H9 (cell line): ENCODE results near the gene ATG14. TPM values are rescaled to one million over a fixed set of nuclear protein-coding genes. Genes with fewer than 3 reads are reported as not detected.

ENCODE experiments used
- DNase-seq: peaks from one replicate; pipeline ENCODE4 v3.0.0-alpha.2; 2017
- H2AFZ ChIP-seq: one replicate; pipeline ENCODE4 v1.6.1; 2013; ENCODE audit warnings: mild to moderate bottlenecking, low read length, control low read depth, moderate library complexity
- H2AK5ac ChIP-seq: 2 replicates; pipeline ENCODE4 v1.6.1; 2013; ENCODE audit warnings: low read length, control low read depth, mixed read lengths; ENCODE audit not compliant: insufficient read length
- H2BK120ac ChIP-seq: one replicate; pipeline ENCODE4 v1.6.1; 2013; ENCODE audit warnings: low read depth, mild to moderate bottlenecking, low read length, control low read depth, inconsistent platforms; ENCODE audit not compliant: poor library complexity, severe bottlenecking
- H2BK12ac ChIP-seq: 2 replicates; pipeline ENCODE4 v1.6.1; 2013; ENCODE audit warnings: low read length, control low read depth, mixed read lengths, low read depth; ENCODE audit not compliant: insufficient read length
- H2BK15ac ChIP-seq: 2 replicates; pipeline ENCODE4 v1.6.1; 2013; ENCODE audit warnings: low read depth, low read length, control low read depth
- H2BK20ac ChIP-seq: one replicate; pipeline ENCODE4 v1.6.1; 2013; ENCODE audit warnings: low read depth, mild to moderate bottlenecking, low read length, control low read depth, inconsistent platforms; ENCODE audit not compliant: poor library complexity, severe bottlenecking
- H2BK5ac ChIP-seq: 2 replicates; pipeline ENCODE4 v1.6.1; 2013; ENCODE audit warnings: low read length, control low read depth, mixed read lengths; ENCODE audit not compliant: insufficient read length
- H3K14ac ChIP-seq: 2 replicates; pipeline ENCODE4 v1.6.1; 2013; ENCODE audit warnings: low read length, control low read depth; ENCODE audit not compliant: insufficient read depth
- H3K18ac ChIP-seq: 2 replicates; pipeline ENCODE4 v1.6.1; 2013; ENCODE audit warnings: low read depth, mild to moderate bottlenecking, mixed read lengths, low read length, control low read depth; ENCODE audit not compliant: insufficient read length
- H3K23ac ChIP-seq: 2 replicates; pipeline ENCODE4 v1.6.1; 2013; ENCODE audit warnings: low read length, control low read depth, mixed read lengths, low read depth; ENCODE audit not compliant: insufficient read length
- H3K23me2 ChIP-seq: 2 replicates; pipeline ENCODE4 v1.6.1; 2013; ENCODE audit warnings: low read depth, mild to moderate bottlenecking, mixed read lengths, low read length, control low read depth; ENCODE audit not compliant: insufficient read length, poor library complexity, severe bottlenecking
- H3K27ac ChIP-seq: 2 replicates; pipeline ENCODE4 v1.5.1; 2013; ENCODE audit warnings: low read length, control low read depth, mixed read lengths, low read depth; ENCODE audit not compliant: insufficient read length
- H3K27me3 ChIP-seq: 2 replicates; pipeline ENCODE4 v1.6.1; 2013; ENCODE audit warnings: low read length, control low read depth, inconsistent platforms; ENCODE audit not compliant: insufficient read depth
- H3K4ac ChIP-seq: 2 replicates; pipeline ENCODE4 v1.6.1; 2013; ENCODE audit warnings: low read depth, mild to moderate bottlenecking, control low read depth, inconsistent platforms, low read length, moderate library complexity
- H3K4me1 ChIP-seq: 2 replicates; pipeline ENCODE4 v1.6.1; 2013; ENCODE audit warnings: low read length, control low read depth, inconsistent platforms; ENCODE audit not compliant: insufficient read depth
- H3K4me2 ChIP-seq: 2 replicates; pipeline ENCODE4 v1.6.1; 2013; ENCODE audit warnings: low read length, control low read depth, mixed read lengths; ENCODE audit not compliant: insufficient read length, insufficient read depth
- H3K56ac ChIP-seq: 2 replicates; pipeline ENCODE4 v1.6.1; 2013; ENCODE audit warnings: low read depth, mild to moderate bottlenecking, mixed read lengths, low read length, control low read depth; ENCODE audit not compliant: insufficient read length
- H3K79me1 ChIP-seq: 2 replicates; pipeline ENCODE4 v1.6.1; 2013; ENCODE audit warnings: low read depth, mild to moderate bottlenecking, moderate library complexity, low read length, control low read depth, inconsistent platforms; ENCODE audit not compliant: insufficient read depth, poor library complexity, severe bottlenecking
- H3K79me2 ChIP-seq: 2 replicates; pipeline ENCODE4 v1.6.1; 2013; ENCODE audit warnings: low read length, control low read depth, inconsistent platforms; ENCODE audit not compliant: insufficient read depth
- H3K9ac ChIP-seq: 2 replicates; pipeline ENCODE4 v1.6.1; 2013; ENCODE audit warnings: low read length, control low read depth, mixed read lengths; ENCODE audit not compliant: insufficient read length; ENCODE audit errors: extremely low read depth
- H3K9me3 ChIP-seq: one replicate; pipeline ENCODE4 v1.6.1; 2013; ENCODE audit warnings: low read depth, low read length, inconsistent platforms; ENCODE audit not compliant: control insufficient read depth
- H3T11ph ChIP-seq: one replicate; pipeline ENCODE4 v1.6.1; 2013; ENCODE audit warnings: mild to moderate bottlenecking, low read length, control low read depth, inconsistent platforms
- H4K20me1 ChIP-seq: one replicate; pipeline ENCODE4 v1.6.1; 2013; ENCODE audit not compliant: control insufficient read depth, insufficient read length, insufficient read depth
- H4K5ac ChIP-seq: 2 replicates; pipeline ENCODE4 v1.6.1; 2013; ENCODE audit warnings: low read depth, mild to moderate bottlenecking, mixed read lengths, low read length, control low read depth; ENCODE audit not compliant: insufficient read length
- H4K8ac ChIP-seq: replicated peaks from 2 replicates; pipeline ENCODE4 v1.6.1; 2013; ENCODE audit warnings: low read length, control low read depth, mixed read lengths, low read depth; ENCODE audit not compliant: insufficient read length
- H4K91ac ChIP-seq: 2 replicates; pipeline ENCODE4 v1.6.1; 2013; ENCODE audit warnings: low read depth, mild to moderate bottlenecking, moderate library complexity, mixed read lengths, low read length, control low read depth; ENCODE audit not compliant: insufficient read length
- H3K27ac Mint-ChIP-seq, 3 experiments: 2 replicates in 2 of 3; 3 replicates in 1 of 3; pipeline ENCODE4 v1.8.0; 2020 to 2021; ENCODE audit warnings: mixed read lengths in 3 of 3, mild to moderate bottlenecking in 1 of 3, moderate library complexity in 1 of 3
- H3K27me3 Mint-ChIP-seq: 2 replicates; pipeline ENCODE4 v1.8.0; 2021; ENCODE audit warnings: low read depth, mild to moderate bottlenecking, moderate library complexity, mixed read lengths
- H3K36me3 Mint-ChIP-seq, 3 experiments: 2 replicates in 2 of 3; 3 replicates in 1 of 3; pipeline ENCODE4 v1.8.0; 2020 to 2021; ENCODE audit warnings: low read depth in 3 of 3, mixed read lengths in 3 of 3; ENCODE audit not compliant: insufficient read depth in 1 of 3
- H3K4me1 Mint-ChIP-seq, 2 experiments: 2 replicates each; pipeline ENCODE4 v1.8.0; 2020; ENCODE audit warnings: mixed read lengths in 2 of 2
- H3K4me3 Mint-ChIP-seq, 2 experiments: 2 replicates in 1 of 2; 3 replicates in 1 of 2; pipeline ENCODE4 v1.8.0; 2020 to 2021; ENCODE audit warnings: mild to moderate bottlenecking in 2 of 2, mixed read lengths in 2 of 2, moderate library complexity in 1 of 2
- H3K9me3 Mint-ChIP-seq, 2 experiments: 2 replicates in 1 of 2; 3 replicates in 1 of 2; pipeline ENCODE4 v1.8.0; 2020; ENCODE audit warnings: mild to moderate bottlenecking in 2 of 2, mixed read lengths in 2 of 2, moderate library complexity in 1 of 2
- total RNA-seq: library from RNA; stranded (reverse); gene quantifications from 2 replicates; pipeline ENCODE4 v1.2.1, GENCODE V29; 2021
- TF ChIP-seq, protein P1 (sequence below): fragments of 200-600 bp; sonication (generic); conservative IDR thresholded peaks from 3 replicates; pipeline ENCODE4 v1.8.0; 2021; ENCODE audit warnings: antibody characterized with exemption, mild to moderate bottlenecking

ATG14 gene
- total RNA-seq, 1 experiment from 2014 or later: 13.6 TPM

DNA sequence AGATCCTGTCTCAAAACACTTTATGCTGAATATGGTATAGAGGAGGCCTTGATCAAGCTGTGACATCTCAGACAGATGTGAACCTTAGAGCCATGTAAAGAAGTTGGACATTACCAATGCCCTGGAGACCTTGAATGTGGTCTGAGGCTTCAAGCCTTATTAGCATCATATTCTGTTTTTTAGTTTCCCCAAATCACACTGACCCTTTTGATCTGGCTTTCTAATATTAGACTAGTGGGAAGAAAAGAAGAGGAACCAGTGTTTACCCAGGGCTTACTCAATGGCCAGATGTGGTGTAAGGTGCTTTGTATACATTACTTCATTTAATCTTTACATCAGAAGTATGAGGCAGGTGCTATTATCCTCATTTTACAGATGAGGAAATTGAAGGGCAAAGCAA is 39.4 kb upstream of the ATG14 start:
- Histone ChIP-seq H2AK5ac (no peak overlapping the region), H3K56ac (no peak overlapping the region), H4K20me1 (no peaks in the 10 kb centered on the region), H2BK5ac (no peak overlapping the region), H3K14ac (no peak overlapping the region), H3K79me1 (no peaks in the 10 kb centered on the region), H2BK15ac (no peak overlapping the region), H4K8ac (no peak overlapping the region), H3K18ac (no peak overlapping the region), H2BK20ac (no peak overlapping the region), H3K27me3 (no peaks in the 10 kb centered on the region), H4K5ac (no peak overlapping the region), H3K27ac (no peak overlapping the region), H3K9me3 (no peaks in the 10 kb centered on the region), H3K9ac (no peak overlapping the region), H3K79me2 (no peaks in the 10 kb centered on the region), H3K4me2 (no peak overlapping the region), H2AFZ (no peak overlapping the region), H3K4me1 (no peaks in the 10 kb centered on the region), H3K23me2 (no peaks in the 10 kb centered on the region), H3K23ac (no peak overlapping the region), H2BK120ac (no peak overlapping the region), H3K4ac (no peak overlapping the region), H4K91ac (no peak overlapping the region), H3T11ph (no peak overlapping the region), H2BK12ac (no peak overlapping the region)
- Mint-ChIP-seq H3K9me3 (no peaks in the 10 kb centered on the region), H3K27me3 (peaks cover 2% of the 10 kb centered on the region; the same call in 1 of the 2 replicates), H3K4me1 (peaks cover 15 to 25% of the 10 kb centered on the region in 2 experiments), H3K36me3 (peaks cover 0 to 2% (median 0%) of the 10 kb centered on the region in 3 experiments; a peak in 2 of 7 replicates), H3K4me3 (no peak overlapping the region), H3K27ac (no peak overlapping the region)
- no peak for DNase-seq
- TF ChIP-seq, protein P1, sequence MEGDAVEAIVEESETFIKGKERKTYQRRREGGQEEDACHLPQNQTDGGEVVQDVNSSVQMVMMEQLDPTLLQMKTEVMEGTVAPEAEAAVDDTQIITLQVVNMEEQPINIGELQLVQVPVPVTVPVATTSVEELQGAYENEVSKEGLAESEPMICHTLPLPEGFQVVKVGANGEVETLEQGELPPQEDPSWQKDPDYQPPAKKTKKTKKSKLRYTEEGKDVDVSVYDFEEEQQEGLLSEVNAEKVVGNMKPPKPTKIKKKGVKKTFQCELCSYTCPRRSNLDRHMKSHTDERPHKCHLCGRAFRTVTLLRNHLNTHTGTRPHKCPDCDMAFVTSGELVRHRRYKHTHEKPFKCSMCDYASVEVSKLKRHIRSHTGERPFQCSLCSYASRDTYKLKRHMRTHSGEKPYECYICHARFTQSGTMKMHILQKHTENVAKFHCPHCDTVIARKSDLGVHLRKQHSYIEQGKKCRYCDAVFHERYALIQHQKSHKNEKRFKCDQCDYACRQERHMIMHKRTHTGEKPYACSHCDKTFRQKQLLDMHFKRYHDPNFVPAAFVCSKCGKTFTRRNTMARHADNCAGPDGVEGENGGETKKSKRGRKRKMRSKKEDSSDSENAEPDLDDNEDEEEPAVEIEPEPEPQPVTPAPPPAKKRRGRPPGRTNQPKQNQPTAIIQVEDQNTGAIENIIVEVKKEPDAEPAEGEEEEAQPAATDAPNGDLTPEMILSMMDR: no peak
